ENCODE measurements around the gene CHCHD6. TPM values are rescaled to one million over a fixed set of nuclear protein-coding genes. Genes with fewer than 3 reads are reported as not detected.

Gene CHCHD6
- total RNA-seq, 4 donors from 2014 or later = 7.5 to 21.9 (median 16.3) TPM

DNA sequence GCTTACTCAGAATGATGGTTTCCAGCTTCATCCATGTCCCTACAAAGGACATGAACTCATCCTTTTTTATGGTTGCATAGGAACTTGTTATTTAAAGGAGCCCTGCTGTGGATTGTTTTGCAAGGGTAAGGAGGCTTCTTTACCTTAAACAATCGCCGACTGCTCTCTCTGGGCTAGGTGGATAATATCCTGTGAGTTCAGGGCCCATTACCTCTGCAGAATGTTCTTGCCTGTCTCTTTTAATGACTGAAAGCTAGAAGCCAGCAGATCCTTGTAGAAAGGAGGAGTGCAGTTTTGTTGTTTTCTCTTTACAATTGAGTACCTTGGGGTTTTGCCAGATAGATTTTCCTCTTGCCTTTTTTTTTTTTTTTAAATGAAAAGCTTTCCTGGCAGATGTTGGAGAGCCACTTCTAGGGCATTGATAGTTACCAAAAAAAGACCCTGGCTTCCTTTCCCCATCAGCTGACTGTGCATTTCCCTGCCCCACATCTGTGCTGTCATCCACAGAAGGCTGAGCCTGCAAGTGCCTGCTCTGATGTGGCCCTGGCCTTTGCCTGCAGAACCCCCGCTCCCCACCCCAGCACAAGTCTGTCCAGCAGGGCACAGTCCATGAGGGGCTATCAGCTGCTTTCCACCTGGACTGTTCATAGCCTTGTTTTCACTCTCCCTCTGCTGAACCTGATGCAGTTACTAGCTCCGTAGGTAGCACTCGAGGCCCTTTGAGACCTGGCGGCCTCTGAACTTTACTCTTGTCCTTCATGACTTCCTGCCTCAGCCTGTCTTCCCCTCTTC lies 113.1 kb downstream of the CHCHD6 start:
- 67 to 80% methylated on average over 4 to 6 of the region's 6 CpGs for WGBS, 2 donors
- no peak for DNase-seq
- H3K27me3 ChIP-seq = no peaks in the 10 kb centered on the region
- H3K4me1 ChIP-seq = peaks cover 0 to 14% (median 9%) of the 10 kb centered on the region in 3 donors
- H3K4me3 ChIP-seq = no peak overlapping the region
- intact Hi-C loops (cut with DNase I) = no loop called here
- H3K27ac ChIP-seq = no peak overlapping the region
- TF ChIP-seq CTCF (IDR thresholded peaks at IDR 0.05) (no peak), POLR2A (IDR thresholded peaks at IDR 0.05) (no peak)
- no peaks in the 10 kb centered on the region for H3K9me3 ChIP-seq
- H3K36me3 ChIP-seq = no peaks in the 10 kb centered on the region

GRCh38 chr3:126817781-126818180 lies 113.7 kb downstream of the CHCHD6 start:
- TF ChIP-seq POLR2A (IDR thresholded peaks at IDR 0.05) = no peak
- no peak for TF ChIP-seq CTCF (IDR thresholded peaks at IDR 0.05)
- Histone ChIP-seq H3K9me3 (no peaks in the 10 kb centered on the region), H3K27me3 (no peaks in the 10 kb centered on the region), H3K27ac (no peak overlapping the region), H3K4me3 (no peak overlapping the region), H3K4me1 (peaks cover 0 to 14% (median 9%) of the 10 kb centered on the region in 3 donors), H3K36me3 (no peaks in the 10 kb centered on the region)
- WGBS, 2 donors = 100% methylated on average over 1 of the region's 1 CpG
- intact Hi-C loops (cut with DNase I) = no loop called here
- no peak for DNase-seq

- H3K4me3 ChIP-seq = no peak overlapping the region
- H3K4me1 ChIP-seq = peaks cover 0 to 14% (median 9%) of the 10 kb centered on the region in 3 donors
- no peaks in the 10 kb centered on the region for H3K27me3 ChIP-seq
- H3K36me3 ChIP-seq = no peaks in the 10 kb centered on the region
- no peaks in the 10 kb centered on the region for H3K9me3 ChIP-seq
- H3K27ac ChIP-seq = no peak overlapping the region
- intact Hi-C loops (cut with DNase I) = no loop called here
- no peak for DNase-seq
- TF ChIP-seq POLR2A (IDR thresholded peaks at IDR 0.05) = no peak
- WGBS, 2 donors = 90 to 94% methylated on average over 4 to 5 of the region's 8 CpGs
These were observed 114.5 kb downstream of the CHCHD6 start for GRCh38 chr3:126818400-126819095.

- Histone ChIP-seq H3K27ac (no peak overlapping the region), H3K9me3 (no peaks in the 10 kb centered on the region), H3K4me1 (no peaks in the 10 kb centered on the region), H3K36me3 (no peaks in the 10 kb centered on the region), H3K27me3 (no peaks in the 10 kb centered on the region), H3K4me3 (no peak overlapping the region)
- no peak for TF ChIP-seq CTCF (IDR thresholded peaks at IDR 0.05)
- TF ChIP-seq POLR2A (IDR thresholded peaks at IDR 0.05) = no peak
- WGBS, 2 donors = 51 to 53% methylated on average over 2 of the region's 2 CpGs
- intact Hi-C loops (cut with DNase I) = no loop called here
- no peak for DNase-seq
These were observed 122.7 kb downstream of the CHCHD6 start for GRCh38 chr3:126826693-126827092.

- Histone ChIP-seq H3K9me3 (no peaks in the 10 kb centered on the region), H3K4me3 (no peak overlapping the region), H3K27ac (peak overlapping the region in 1 of 4 donors; percentile 5), H3K27me3 (no peaks in the 10 kb centered on the region), H3K4me1 (no peaks in the 10 kb centered on the region), H3K36me3 (no peaks in the 10 kb centered on the region)
- intact Hi-C loops (cut with DNase I) = no loop called here
- 85 to 89% methylated on average over 1 of the region's 1 CpG for WGBS, 2 donors
- TF ChIP-seq POLR2A (IDR thresholded peaks at IDR 0.05) (no peak), CTCF (IDR thresholded peaks at IDR 0.05) (no peak)
- no peak for DNase-seq
These were observed 123.1 kb downstream of the CHCHD6 start for GRCh38 chr3:126827121-126827520.
